Measurements from ENCODE around the gene MACROD1.

- TF ChIP-seq, protein P1, sequence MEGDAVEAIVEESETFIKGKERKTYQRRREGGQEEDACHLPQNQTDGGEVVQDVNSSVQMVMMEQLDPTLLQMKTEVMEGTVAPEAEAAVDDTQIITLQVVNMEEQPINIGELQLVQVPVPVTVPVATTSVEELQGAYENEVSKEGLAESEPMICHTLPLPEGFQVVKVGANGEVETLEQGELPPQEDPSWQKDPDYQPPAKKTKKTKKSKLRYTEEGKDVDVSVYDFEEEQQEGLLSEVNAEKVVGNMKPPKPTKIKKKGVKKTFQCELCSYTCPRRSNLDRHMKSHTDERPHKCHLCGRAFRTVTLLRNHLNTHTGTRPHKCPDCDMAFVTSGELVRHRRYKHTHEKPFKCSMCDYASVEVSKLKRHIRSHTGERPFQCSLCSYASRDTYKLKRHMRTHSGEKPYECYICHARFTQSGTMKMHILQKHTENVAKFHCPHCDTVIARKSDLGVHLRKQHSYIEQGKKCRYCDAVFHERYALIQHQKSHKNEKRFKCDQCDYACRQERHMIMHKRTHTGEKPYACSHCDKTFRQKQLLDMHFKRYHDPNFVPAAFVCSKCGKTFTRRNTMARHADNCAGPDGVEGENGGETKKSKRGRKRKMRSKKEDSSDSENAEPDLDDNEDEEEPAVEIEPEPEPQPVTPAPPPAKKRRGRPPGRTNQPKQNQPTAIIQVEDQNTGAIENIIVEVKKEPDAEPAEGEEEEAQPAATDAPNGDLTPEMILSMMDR (IDR thresholded peaks at IDR 0.05): no peak
- TF ChIP-seq POLR2A (IDR thresholded peaks at IDR 0.05) (no peak), EP300 (IDR thresholded peaks at IDR 0.05) (no peak)
These were observed 16.8 kb downstream of the MACROD1 start for GRCh38 chr11:64148917-64149617.
